NT2/D1 (cell line): ENCODE results near the gene ATN1.

Experiments
- DNase-seq: peaks from one replicate; pipeline ENCODE4 v3.0.0-alpha.2; 2011; ENCODE audit warnings: low read depth, low spot score
- H3K27me3 ChIP-seq: 2 replicates; pipeline ENCODE4 v1.6.0; 2011; ENCODE audit warnings: mild to moderate bottlenecking; ENCODE audit not compliant: insufficient read length, insufficient read depth
- H3K36me3 ChIP-seq: 2 replicates; pipeline ENCODE4 v1.6.1; 2011; ENCODE audit warnings: mild to moderate bottlenecking, low read length, mixed read lengths; ENCODE audit not compliant: insufficient read depth, insufficient read length
- H3K4me1 ChIP-seq: 2 replicates; pipeline ENCODE4 v1.5.1; 2011; ENCODE audit not compliant: insufficient read depth, insufficient read length
- H3K4me3 ChIP-seq: 2 replicates; pipeline ENCODE4 v1.5.1; 2011; ENCODE audit warnings: low read depth; ENCODE audit not compliant: insufficient read length
- H3K9ac ChIP-seq: 2 replicates; pipeline ENCODE4 v1.6.0; 2011; ENCODE audit warnings: low read depth; ENCODE audit not compliant: insufficient read length
- H3K9me3 ChIP-seq: 2 replicates; pipeline ENCODE4 v1.5.1; 2011; ENCODE audit warnings: mild to moderate bottlenecking, low read length; ENCODE audit not compliant: insufficient read depth
- SUZ12 ChIP-seq: IDR thresholded peaks from 2 replicates; pipeline ENCODE4 v1.6.1; 2011; ENCODE audit not compliant: insufficient read length, insufficient read depth; ENCODE audit errors: extremely low read depth
- YY1 ChIP-seq: IDR thresholded peaks from 2 replicates; pipeline ENCODE4 v1.6.1; 2011; ENCODE audit not compliant: insufficient read length, insufficient read depth
- ZNF274 ChIP-seq: IDR thresholded peaks from 2 replicates; pipeline ENCODE4 v1.6.1; 2011; ENCODE audit warnings: mild to moderate bottlenecking, low read depth, low read length

Gene ATN1

GRCh38 chr12:6952863-6953441, 25.2 kb downstream of the ATN1 start:
- DNase-seq: no peak
- no peak overlapping the region for H3K4me3 ChIP-seq
- no peaks in the 10 kb centered on the region for H3K27me3 ChIP-seq
- H3K9me3 ChIP-seq: no peaks in the 10 kb centered on the region
- H3K4me1 ChIP-seq: peaks cover 28% of the 10 kb centered on the region
- TF ChIP-seq SUZ12 (no peak), YY1 (no peak), ZNF274 (no peak)
- H3K36me3 ChIP-seq: peaks cover 2% of the 10 kb centered on the region
- H3K9ac ChIP-seq: peak overlapping the region; percentile 53

- no peaks in the 10 kb centered on the region for H3K27me3 ChIP-seq
- H3K9me3 ChIP-seq: no peaks in the 10 kb centered on the region
- peaks cover 2% of the 10 kb centered on the region for H3K36me3 ChIP-seq
- no peak for DNase-seq
- no peak overlapping the region for H3K4me3 ChIP-seq
- peaks cover 31% of the 10 kb centered on the region for H3K4me1 ChIP-seq
- TF ChIP-seq ZNF274 (no peak), SUZ12 (no peak), YY1 (no peak)
- peak overlapping the region; percentile 53 for H3K9ac ChIP-seq
Observed at GRCh38 chr12:6953442-6954315, 25.9 kb downstream of the ATN1 start.

- peaks cover 2% of the 10 kb centered on the region for H3K36me3 ChIP-seq
- TF ChIP-seq ZNF274 (no peak), YY1 (no peak), SUZ12 (no peak)
- peaks cover 37% of the 10 kb centered on the region for H3K4me1 ChIP-seq
- DNase-seq: no peak
- H3K27me3 ChIP-seq: no peaks in the 10 kb centered on the region
- peak overlapping the region; percentile 26 for H3K9ac ChIP-seq
- H3K4me3 ChIP-seq: no peak overlapping the region
- H3K9me3 ChIP-seq: no peaks in the 10 kb centered on the region
Observed at GRCh38 chr12:6954316-6955107, 26.8 kb downstream of the ATN1 start.

GRCh38 chr12:6955108-6956020, 27.6 kb downstream of the ATN1 start:
- peaks cover 42% of the 10 kb centered on the region for H3K4me1 ChIP-seq
- no peak for TF ChIP-seq ZNF274
- no peak for TF ChIP-seq SUZ12
- no peak for TF ChIP-seq YY1
- H3K9me3 ChIP-seq: no peaks in the 10 kb centered on the region
- peak overlapping the region; percentile 12 for H3K9ac ChIP-seq
- no peaks in the 10 kb centered on the region for H3K27me3 ChIP-seq
- H3K36me3 ChIP-seq: peaks cover 5% of the 10 kb centered on the region
- H3K4me3 ChIP-seq: no peak overlapping the region
- DNase-seq: no peak

- peaks cover 48% of the 10 kb centered on the region for H3K4me1 ChIP-seq
- no peak for TF ChIP-seq ZNF274
- TF ChIP-seq YY1: no peak
- no peak for TF ChIP-seq SUZ12
- H3K4me3 ChIP-seq: no peak overlapping the region
- no peak overlapping the region for H3K9ac ChIP-seq
- DNase-seq: no peak
- no peaks in the 10 kb centered on the region for H3K27me3 ChIP-seq
- H3K36me3 ChIP-seq: peaks cover 8% of the 10 kb centered on the region
- H3K9me3 ChIP-seq: no peaks in the 10 kb centered on the region
Observed at GRCh38 chr12:6956021-6956727, 28.4 kb downstream of the ATN1 start.

GRCh38 chr12:6957151-6957701, 29.5 kb downstream of the ATN1 start:
- H3K4me1 ChIP-seq: peaks cover 44% of the 10 kb centered on the region
- H3K9me3 ChIP-seq: no peaks in the 10 kb centered on the region
- no peak for TF ChIP-seq YY1
- TF ChIP-seq SUZ12: no peak
- TF ChIP-seq ZNF274: no peak

More at GRCh38 chr12:6957151-6957701, 29.5 kb downstream of the ATN1 start:
- no peak overlapping the region for H3K4me3 ChIP-seq
- peaks cover 8% of the 10 kb centered on the region for H3K36me3 ChIP-seq
- DNase-seq: no peak
- no peaks in the 10 kb centered on the region for H3K27me3 ChIP-seq
- no peak overlapping the region for H3K9ac ChIP-seq
